DMS53 (cell line): ENCODE measurements around the gene DLG2.
A peak's percentile ranks its signal among the peaks of the same experiment; 100 is the strongest.
"Not testable (repeated sequence)": the region's sequence is repeated elsewhere in the genome, so short reads cannot be mapped to it uniquely, and the experiment has no call there.

Experiments used
- DNase-seq: peaks from one replicate; lab custom pipeline; 2025; lab: John Stamatoyannopoulos, UW

Gene DLG2

DNA sequence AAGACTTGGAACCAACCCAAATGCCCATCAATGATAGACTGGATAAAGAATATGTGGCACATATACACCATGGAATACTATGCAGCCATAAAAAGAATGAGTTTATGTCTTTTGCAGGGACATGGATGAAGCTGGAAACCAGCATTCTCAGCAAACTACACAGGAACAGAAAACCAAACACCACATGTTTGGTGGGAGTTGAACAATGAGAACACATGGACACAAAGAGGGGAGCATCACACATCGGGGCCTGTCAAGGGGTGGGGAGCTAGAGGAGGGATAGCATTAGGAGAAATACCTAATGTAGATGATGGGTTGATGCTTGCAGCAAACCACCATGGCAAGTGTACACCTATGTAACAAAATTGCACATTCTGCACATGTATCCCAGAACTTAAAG, 397.4 kb downstream of the DLG2 start:
- not testable (repeated sequence) for DNase-seq

DNA sequence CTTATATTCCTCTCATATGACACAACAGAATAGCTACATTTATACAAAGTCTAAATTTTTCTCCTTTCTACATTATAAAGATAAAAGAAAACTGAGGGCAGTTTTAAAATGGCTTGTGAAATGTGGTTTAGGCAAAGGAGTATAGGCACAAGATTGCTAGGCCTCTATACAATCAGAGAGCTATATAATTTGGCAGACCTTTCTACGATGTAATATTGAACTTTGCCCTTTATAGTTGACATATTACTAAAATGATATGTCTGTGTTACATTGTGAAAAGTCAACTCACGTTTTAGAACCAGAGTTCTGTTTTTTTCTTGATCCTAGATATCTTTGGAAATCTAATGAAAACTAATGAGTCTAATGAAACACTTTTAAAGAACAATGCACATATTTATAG, 430.2 kb downstream of the DLG2 start:
- DNase-seq = peak; percentile 60

DNA sequence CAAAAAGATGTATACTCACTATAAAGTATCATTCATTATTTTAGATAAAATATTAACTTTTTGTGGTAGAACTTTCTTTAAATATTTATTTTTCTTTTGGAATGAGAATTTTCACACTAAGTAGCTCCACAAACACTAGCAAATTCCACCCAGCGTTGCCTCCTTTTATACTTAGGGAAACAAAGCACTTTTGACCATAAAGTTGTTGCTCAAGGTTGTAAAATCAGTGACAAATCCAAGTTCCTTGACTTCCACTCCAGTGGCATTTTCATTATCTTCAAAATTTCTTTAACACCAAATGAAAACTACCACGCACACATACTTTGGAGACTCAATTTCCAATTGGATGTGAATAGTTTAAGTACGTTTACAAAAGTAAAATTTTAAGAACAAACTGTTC, 431.2 kb downstream of the DLG2 start:
- no peak for DNase-seq

DNA sequence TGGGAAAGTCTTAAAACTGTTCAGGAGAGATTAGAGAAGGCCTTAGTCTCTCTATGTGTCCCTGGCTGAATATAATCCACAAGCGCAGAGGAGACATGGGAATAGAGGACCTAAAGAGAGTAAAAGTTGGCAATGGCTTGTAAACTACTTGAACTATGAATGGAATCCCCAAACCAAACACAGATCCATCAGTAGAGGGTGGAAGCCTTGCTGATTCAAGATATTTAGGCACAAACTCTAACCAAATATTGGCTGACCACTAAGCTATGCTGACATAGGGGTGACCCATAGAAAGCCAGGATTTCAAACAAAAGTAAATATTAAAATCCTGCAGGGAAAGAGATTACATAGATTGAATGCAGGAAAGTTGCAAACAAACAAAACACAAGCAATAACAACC, 439.2 kb downstream of the DLG2 start:
- DNase-seq = no peak

DNA sequence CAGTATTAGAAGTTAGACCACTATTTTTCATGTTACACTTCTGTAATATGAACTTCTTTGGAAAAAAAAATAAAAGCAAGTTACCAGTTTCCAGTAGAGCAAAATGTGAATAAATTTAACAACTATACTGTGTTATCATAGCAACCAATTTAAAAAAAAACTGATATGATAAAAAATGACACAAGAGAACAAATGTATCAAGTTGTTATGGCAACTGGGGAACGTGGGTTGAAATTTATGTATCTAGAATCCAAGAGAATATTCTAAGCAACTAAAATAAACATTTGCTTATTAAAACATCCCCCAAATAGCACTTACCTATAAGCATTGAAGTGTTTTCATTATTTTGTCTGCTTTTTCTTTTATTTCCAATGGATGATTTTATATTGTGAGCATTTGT, 442.4 kb downstream of the DLG2 start:
- DNase-seq = peak; percentile 38

DNA sequence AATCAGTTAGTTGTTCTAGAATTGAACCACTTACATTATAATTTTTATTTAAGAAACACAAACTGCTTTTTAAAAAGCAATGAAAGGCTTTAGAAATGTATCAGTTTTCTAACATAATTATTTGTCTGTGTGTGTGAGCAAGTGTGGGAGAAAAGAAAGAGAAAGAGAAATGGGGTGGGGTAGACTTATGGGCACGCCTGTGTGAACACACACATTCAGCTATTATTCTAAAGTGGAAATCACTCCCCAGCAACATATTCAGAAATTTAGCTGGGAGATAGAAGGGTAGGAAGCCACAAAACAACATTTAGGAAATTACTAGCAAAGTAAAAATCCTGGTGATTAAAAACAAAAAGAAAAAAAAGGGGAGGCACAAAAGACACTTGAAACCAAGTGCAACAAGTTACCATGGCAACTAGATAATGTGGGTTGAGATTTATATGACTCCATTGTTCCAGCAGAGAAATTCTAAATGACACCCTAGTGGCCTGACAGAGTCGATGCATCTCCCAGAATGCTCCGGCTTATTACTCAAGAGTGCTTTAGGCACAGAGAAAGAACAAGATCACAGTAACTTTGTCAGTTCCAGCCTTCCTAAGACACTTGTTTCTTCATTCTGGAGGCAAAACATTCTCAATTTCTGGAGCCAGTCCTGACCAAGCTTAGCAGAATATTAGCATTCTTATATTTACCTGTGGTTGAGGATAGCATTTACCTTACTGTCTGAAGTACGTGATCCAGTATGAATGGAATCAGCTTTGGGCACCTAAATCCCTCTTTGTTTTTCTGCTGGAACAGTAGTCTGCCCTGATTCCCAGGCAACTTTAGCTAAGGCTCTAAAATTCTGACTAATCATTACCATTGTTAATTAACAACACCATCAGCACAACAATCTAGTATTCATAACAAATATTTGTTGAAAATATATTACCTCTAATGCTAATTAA, 444.4 kb downstream of the DLG2 start:
- DNase-seq = peak; percentile 96

DNA sequence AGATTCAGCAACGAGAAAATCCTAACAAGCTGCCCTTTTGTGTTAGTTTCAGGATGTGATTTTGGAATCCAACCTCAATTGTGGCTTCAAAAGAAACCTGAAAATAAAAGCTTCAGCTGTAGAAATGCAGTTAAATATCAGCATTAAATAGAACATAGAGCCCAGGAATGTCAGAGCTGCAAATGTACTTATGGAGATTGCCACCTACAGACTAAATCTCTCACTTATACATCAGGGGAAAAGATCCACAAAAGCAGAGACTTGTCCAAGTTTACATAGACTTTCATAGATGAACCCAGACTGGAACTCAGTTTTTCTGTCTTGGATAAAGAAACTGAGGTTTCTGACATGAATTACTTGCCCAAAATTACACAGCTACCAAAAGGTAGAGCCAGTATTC, 446.6 kb downstream of the DLG2 start:
- peak; percentile 20 for DNase-seq

DNA sequence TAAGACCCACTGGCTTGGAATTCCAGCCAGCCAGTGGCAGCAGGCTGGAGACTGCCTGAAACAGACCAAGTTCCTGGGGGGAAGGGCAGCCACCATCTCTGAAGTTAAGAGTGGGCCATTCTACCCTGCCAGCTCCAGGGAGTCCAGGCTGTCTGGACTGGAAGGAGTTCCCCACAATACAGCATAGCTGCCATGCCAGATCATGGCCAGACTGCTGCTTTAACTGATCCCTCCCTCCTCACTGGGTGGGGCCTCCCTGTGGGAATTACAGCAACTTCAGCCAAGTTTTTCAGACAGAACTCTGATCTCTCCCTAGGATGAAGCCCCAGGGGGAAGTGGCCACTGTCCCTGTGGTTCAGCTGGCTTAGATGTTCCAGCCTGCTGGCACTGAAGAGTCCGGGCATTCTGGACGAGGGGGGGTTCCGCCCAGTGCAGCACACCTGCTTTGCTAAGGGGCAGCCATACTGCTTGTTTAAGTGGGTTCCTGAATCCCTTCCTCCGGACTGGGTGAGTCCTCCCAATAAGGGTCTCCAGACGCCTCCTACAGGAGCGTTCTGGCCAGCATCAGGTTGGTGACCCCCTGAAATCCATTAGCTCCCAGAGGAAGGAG, 455.4 kb downstream of the DLG2 start:
- no peak for DNase-seq

DNA sequence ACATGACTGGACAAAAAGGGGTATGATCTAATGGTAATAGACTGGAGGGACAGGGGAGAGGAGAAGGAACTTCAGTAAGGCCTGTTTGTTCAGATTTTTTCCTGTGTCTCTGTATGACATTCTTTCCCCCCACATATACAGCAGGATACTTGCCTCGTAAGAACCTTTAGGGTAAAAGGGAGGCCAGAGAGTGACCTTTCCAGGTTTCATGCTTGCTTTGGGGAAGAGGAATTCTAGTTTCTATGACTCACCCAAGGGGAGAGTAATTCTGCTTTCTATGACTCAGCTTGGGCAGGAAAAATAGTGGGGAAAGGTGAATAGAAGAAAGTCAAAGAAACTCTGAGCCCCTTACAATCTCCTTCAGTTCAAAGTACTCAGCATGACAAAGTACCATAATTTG, 457.0 kb downstream of the DLG2 start:
- DNase-seq = peak; percentile 82

DNA sequence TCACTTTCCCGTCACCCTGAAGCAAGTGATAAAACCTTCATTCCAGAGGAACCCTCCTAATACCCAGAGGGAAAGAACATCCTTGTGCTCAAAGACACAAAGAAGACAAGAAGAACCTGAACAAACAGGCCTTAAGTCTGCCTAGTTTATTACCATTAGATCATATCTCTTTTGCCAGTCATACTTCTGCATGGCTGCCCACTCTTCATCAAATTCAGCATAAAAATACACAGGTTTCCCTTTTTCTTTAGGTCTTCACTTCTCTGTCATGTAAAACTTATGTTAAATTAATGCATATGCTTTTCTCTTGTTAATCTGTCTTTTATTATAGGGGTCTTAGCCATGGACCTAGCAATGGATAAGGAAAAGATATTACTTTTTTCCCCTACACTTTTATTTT, 459.7 kb downstream of the DLG2 start:
- no peak for DNase-seq

DNA sequence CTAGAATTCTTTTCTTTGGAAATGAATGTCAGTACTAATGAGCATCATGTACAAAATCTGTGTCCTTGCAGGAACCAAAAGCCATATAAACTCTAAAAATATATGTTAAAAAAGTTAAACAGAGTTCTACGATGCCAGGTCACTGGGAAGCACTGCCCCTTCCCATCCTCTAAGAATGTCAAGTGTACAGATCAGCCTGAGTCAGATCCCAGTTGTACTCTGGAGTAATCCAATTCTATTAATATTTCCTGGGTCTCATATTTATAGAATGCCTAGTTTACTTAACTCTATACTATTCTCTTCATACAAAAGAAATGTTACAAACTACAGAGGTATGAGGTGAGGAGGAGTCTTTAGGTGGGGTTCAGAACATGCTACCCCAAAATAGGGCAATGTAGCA, 460.1 kb downstream of the DLG2 start:
- no peak for DNase-seq

DNA sequence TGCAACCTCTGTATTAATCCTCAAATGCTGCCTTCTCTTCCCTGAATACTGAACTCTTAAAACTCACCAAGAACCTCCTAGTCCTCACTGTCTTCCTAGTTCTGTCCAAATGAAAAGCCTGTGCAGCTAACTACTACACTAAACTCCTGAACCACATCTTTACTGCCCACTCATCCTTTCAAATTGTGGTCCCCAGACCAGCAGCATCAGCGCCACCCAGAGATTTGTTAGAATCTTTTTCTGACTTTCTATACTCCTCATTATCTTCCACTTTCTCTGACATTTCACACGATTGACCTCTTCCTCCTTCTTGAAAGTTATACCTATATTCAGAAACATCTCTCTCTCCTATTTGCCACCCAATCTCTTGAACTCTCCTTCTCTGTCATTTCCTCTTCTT, 461.3 kb downstream of the DLG2 start:
- DNase-seq = no peak

DNA sequence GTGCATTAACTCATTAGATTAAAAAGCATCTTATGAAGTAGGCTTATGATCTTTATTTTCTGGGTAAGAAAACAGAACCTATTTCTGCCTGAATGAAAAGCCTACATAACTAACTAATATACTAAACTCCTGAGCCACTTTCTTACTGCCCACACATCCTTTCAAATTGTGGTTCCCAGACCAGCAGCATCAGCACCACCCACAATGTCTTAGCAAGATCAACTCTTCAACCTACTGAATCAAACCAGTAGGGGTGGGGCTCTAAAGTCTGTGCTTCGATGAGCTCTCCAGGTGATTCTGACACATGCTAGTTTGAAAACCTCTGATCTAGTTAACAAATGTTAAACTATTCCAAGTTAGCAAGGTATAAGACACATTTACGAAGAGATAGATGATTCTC, 462.4 kb downstream of the DLG2 start:
- no peak for DNase-seq

DNA sequence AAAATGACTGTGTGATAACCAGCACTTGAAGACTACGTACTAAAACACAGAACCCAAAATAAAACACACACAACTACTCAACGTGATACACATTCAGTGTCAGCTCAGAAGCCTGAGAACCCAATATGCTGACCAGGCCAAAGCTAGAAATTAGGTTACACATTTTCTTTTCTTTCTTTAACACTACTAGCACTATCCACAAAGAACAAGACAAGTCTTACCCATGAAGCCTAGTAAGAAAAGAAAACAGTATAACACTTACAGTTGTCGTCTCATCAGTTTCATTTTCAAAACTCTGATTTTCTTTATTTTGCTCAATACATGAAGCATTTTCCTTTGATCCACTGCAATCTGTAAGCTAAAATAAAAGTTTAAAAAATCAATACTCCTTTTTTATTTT, 472.9 kb downstream of the DLG2 start:
- DNase-seq = no peak

DNA sequence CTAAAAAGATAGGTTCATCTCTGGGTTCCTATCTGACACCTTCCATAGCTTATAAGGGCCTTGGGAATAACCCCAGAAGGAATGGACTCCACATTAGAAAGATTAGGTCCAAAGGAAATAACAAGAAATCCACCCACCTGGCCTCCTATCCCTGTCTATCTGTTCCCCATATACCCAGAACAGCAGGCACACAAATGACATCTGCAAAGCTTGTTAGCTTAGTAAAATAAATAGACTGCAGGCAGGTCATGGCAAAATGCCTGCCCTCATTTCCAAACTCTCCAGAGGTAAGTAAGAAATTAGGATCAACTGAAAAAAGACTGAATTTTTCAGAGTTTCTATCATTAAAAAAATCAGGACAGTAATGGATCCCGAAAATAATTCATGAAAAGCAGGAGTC, 489.5 kb downstream of the DLG2 start:
- peak; percentile 86 for DNase-seq

DNA sequence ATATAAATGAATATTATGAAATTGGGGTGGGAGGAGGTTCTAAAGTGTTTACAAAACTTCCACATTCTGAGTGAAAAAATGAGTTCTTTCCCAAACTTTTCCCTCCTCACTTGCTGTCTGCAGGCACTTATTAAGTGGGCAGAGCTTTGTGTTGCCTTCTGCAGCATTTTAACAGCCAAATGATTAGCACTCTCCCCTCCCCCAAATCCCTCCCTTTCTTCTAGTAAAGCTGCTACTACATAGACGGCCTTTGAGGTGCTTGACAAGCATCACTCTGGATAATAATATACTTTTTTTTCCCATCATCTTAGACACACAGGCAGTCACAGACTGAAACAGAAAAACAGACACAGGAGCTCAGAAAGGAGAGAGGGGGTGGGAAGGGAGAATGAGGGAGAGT, 493.5 kb downstream of the DLG2 start:
- DNase-seq = no peak

DNA sequence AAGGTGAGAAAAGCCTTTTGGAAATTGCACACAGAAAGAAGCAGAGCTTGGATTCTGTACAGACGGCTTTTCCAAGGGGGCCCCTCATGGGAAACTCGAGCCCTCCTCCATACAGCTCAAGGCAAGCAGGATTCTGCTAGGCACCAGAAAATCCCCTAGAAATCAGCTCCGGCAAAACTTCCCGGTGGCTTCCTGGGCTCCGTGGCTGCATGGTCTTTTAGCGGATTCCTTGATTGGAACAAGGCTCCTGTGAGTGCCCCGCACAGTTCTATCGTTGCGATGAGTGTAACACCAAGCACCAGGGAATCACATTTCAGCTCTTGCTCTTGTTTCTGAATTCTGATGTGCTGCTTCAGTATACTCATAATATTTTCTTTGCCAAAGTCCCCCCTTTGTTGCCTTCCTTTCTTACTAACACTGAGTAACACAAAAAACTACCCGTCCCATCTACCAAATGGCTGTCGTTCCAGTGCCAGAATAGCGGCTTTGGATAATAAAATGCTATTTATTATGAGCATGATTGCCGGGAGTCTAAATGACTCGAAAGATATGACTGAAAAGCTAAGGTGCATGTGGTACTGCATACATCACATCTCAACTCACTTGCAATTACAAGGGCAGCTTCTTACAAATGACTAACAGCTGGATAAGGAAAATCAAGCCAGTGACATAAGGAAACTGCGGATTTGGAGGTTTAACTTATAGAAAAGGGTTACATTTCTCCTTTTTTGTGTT, 494.1 kb downstream of the DLG2 start:
- no peak for DNase-seq

DNA sequence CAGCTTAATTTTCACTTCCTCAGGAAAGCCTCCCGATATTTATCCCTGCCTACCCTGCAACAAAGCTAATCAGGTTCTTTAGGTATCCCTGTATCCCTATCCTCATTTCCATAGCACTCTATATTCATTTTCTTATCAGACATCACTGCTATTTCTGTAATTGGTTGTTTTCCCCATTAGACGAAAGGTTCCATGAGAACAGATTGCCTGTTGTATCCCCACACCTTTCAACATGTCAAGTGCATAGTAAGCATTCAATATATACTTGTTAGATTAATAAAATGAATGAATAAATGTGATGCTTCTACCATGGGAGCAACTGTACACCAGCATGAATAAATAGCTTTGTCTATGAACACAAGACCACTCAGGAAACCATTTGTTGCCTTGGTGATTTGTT, 499.8 kb downstream of the DLG2 start:
- DNase-seq = no peak

DNA sequence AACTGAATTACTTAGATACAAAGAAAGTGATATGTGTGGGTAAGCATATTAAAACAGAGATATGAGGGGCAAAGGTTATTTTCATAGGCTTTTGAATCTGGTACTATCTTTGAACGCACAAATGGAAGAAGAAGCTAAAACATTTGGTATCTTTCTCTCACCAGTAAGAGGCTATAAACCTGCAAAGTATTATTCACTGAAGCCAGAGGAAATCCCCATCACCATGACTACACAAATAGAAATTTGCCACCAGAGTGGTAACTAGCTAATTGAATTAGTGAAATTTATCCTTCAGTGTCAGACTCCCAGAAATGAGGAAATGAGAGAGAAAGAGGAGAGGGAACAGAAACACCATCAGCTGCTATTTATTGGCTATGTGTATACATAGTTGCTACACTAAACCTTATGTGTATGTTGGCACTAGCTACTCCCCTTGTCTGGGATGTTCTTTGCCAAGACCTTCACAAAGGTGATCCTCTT, 503.4 kb downstream of the DLG2 start:
- DNase-seq = peak; percentile 52

DNA sequence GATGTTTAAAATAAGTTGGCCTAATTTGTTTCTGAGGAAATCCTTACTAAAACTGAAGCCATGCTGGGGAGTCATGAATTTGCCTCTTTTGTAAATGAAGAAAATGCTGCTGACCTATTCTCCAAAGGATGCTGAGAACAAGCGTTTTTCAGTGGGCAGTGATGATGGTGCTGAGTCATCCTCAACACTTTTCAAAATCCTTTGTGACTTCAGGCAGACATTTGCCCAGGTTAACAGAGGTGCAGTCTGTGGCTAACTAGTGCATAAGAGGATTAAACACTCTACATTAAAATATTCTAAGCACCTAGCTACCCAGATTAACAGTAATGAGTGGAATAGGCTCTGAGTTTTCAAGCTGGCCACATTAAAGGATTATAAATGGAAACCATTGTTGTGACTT, 509.0 kb downstream of the DLG2 start:
- peak; percentile 53 for DNase-seq

DNA sequence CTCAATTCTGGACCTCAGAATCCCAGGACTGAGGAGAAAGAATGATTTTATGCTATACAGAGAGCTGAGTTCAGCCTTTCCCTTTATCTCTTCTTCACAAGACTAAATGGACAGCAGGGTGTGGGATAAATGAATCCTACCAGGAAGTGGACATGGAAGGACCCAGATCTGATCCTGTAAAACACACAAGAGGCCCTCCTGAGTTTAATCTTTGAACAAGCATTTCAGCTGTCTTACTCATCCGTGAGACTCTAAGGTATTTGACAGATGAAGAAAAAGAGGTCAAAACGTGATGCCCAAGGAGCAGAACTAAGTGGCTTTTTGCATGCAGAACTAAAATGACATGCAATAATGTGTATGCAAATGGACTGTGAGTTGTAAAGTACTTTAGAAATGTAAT, 511.3 kb downstream of the DLG2 start:
- peak; percentile 83 for DNase-seq

DNA sequence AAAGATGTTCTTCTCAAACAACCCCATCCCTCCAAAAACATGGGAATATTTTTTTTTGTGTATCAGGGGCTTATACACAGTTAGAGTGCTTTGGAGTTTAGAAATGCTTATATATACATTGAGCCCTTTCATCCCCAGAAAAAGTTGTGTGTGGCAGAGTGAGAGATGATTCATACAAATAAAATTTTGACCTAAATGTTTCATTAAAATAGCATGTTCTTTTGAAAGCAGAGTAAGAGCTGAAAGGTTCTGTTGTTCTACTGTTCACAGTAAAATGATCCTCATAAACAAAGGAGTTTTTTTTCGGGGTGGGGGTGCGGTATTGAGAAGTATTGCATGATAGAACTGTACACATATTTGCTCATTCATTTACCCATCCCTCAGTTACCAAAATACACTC, 512.4 kb downstream of the DLG2 start:
- no peak for DNase-seq

DNA sequence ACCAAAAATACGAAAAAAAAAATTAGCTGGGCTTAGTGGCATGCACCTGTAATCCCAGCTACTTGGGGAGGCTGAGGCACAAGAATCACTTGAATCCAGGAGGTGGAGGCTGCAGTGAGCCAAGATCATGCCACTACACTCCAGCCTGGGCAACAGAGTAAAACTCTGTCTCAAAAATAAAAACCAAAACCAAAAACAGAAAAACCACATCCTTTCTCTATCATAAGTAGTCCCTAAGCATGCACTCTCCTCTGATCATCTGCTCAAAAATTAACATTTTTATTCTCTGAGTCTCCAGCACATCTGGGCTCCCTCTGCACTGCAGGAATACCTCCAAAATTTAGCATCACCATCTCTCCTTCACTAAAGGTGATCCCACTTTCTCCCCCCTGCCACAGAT, 516.9 kb downstream of the DLG2 start:
- not testable (repeated sequence) for DNase-seq
